Measurements from ENCODE around the gene KLF7. TPM values are rescaled to one million over a fixed set of nuclear protein-coding genes. Genes with fewer than 3 reads are reported as not detected.

KLF7 gene
- total RNA-seq, 1 donor from 2014 or later = 323 TPM

- no peak for DNase-seq
- peak overlapping the region; percentile 98 for H3K27ac Mint-ChIP-seq (ENCODE audit: unreplicated experiment)
- peaks cover 36% of the 10 kb centered on the region for H3K9me3 Mint-ChIP-seq (ENCODE audit: unreplicated experiment)
- H3K36me3 Mint-ChIP-seq (ENCODE audit: unreplicated experiment) = peaks cover 8% of the 10 kb centered on the region
- TF ChIP-seq CTCF (IDR thresholded peaks at IDR 0.05; ENCODE audit: partially characterized antibody, unreplicated experiment) = no peak
- peaks cover 27% of the 10 kb centered on the region for H3K27me3 Mint-ChIP-seq (ENCODE audit: unreplicated experiment)
- H3K4me1 Mint-ChIP-seq (ENCODE audit: low read depth, unreplicated experiment) = peaks cover 82% of the 10 kb centered on the region
- H3K4me3 Mint-ChIP-seq (ENCODE audit: unreplicated experiment) = peak overlapping the region; percentile 89
Observed at GRCh38 chr2:207132019-207132418, 33.7 kb downstream of the KLF7 start.

- H3K4me3 Mint-ChIP-seq (ENCODE audit: unreplicated experiment) = peak overlapping the region; percentile 89
- H3K9me3 Mint-ChIP-seq (ENCODE audit: unreplicated experiment) = peaks cover 34% of the 10 kb centered on the region
- peaks cover 82% of the 10 kb centered on the region for H3K4me1 Mint-ChIP-seq (ENCODE audit: low read depth, unreplicated experiment)
- peaks cover 27% of the 10 kb centered on the region for H3K27me3 Mint-ChIP-seq (ENCODE audit: unreplicated experiment)
- peak overlapping the region; percentile 98 for H3K27ac Mint-ChIP-seq (ENCODE audit: unreplicated experiment)
- peaks cover 9% of the 10 kb centered on the region for H3K36me3 Mint-ChIP-seq (ENCODE audit: unreplicated experiment)
- no peak for DNase-seq
- TF ChIP-seq CTCF (IDR thresholded peaks at IDR 0.05; ENCODE audit: partially characterized antibody, unreplicated experiment) = no peak
Observed at GRCh38 chr2:207131594-207131993, 34.2 kb downstream of the KLF7 start.

GRCh38 chr2:207130958-207131521, 34.7 kb downstream of the KLF7 start:
- Mint-ChIP-seq H3K27ac (ENCODE audit: unreplicated experiment) (peak overlapping the region; percentile 98), H3K4me3 (ENCODE audit: unreplicated experiment) (peak overlapping the region; percentile 89), H3K36me3 (ENCODE audit: unreplicated experiment) (peaks cover 12% of the 10 kb centered on the region), H3K27me3 (ENCODE audit: unreplicated experiment) (peaks cover 23% of the 10 kb centered on the region), H3K9me3 (ENCODE audit: unreplicated experiment) (peaks cover 39% of the 10 kb centered on the region), H3K4me1 (ENCODE audit: low read depth, unreplicated experiment) (peaks cover 82% of the 10 kb centered on the region)
- no peak for DNase-seq
- no peak for TF ChIP-seq CTCF (IDR thresholded peaks at IDR 0.05; ENCODE audit: partially characterized antibody, unreplicated experiment)

GRCh38 chr2:207129821-207130220, 35.9 kb downstream of the KLF7 start:
- TF ChIP-seq CTCF (IDR thresholded peaks at IDR 0.05; ENCODE audit: partially characterized antibody, unreplicated experiment) = no peak
- Mint-ChIP-seq H3K27ac (ENCODE audit: unreplicated experiment) (peak overlapping the region; percentile 15), H3K4me3 (ENCODE audit: unreplicated experiment) (peak overlapping the region; percentile 50), H3K4me1 (ENCODE audit: low read depth, unreplicated experiment) (peaks cover 82% of the 10 kb centered on the region), H3K9me3 (ENCODE audit: unreplicated experiment) (peaks cover 45% of the 10 kb centered on the region), H3K36me3 (ENCODE audit: unreplicated experiment) (peaks cover 14% of the 10 kb centered on the region), H3K27me3 (ENCODE audit: unreplicated experiment) (peaks cover 23% of the 10 kb centered on the region)
- no peak for DNase-seq

- peak overlapping the region; percentile 59 for H3K27ac Mint-ChIP-seq (ENCODE audit: unreplicated experiment)
- peak overlapping the region; percentile 71 for H3K4me3 Mint-ChIP-seq (ENCODE audit: unreplicated experiment)
- no peak for TF ChIP-seq CTCF (IDR thresholded peaks at IDR 0.05; ENCODE audit: partially characterized antibody, unreplicated experiment)
- H3K4me1 Mint-ChIP-seq (ENCODE audit: low read depth, unreplicated experiment) = peaks cover 82% of the 10 kb centered on the region
- no peak for DNase-seq
- peaks cover 46% of the 10 kb centered on the region for H3K9me3 Mint-ChIP-seq (ENCODE audit: unreplicated experiment)
- peaks cover 14% of the 10 kb centered on the region for H3K36me3 Mint-ChIP-seq (ENCODE audit: unreplicated experiment)
- peaks cover 25% of the 10 kb centered on the region for H3K27me3 Mint-ChIP-seq (ENCODE audit: unreplicated experiment)
Observed at GRCh38 chr2:207128867-207129266, 36.9 kb downstream of the KLF7 start.
